Activated gamma-delta T cell (primary cell): Measurements from ENCODE around the gene GOLGA6L9.
"Not testable (repeated sequence)": the region's sequence is repeated elsewhere in the genome, so short reads cannot be mapped to it uniquely, and the experiment has no call there.

ENCODE experiments used
- DNase-seq: peaks from one replicate; lab custom pipeline; 2025; lab: John Stamatoyannopoulos, UW

GOLGA6L9 gene

GRCh38 chr15:82469381-82469780 lies 39.8 kb downstream of the GOLGA6L9 start:
- DNase-seq = not testable (repeated sequence)

- DNase-seq = not testable (repeated sequence)
Measured at GRCh38 chr15:82472269-82472982, 42.8 kb downstream of the GOLGA6L9 start.

- DNase-seq = not testable (repeated sequence)
Measured at GRCh38 chr15:82474596-82475325, 45.1 kb downstream of the GOLGA6L9 start.

GRCh38 chr15:82475345-82475967 lies 45.8 kb downstream of the GOLGA6L9 start:
- not testable (repeated sequence) for DNase-seq

- DNase-seq = not testable (repeated sequence)
Measured at GRCh38 chr15:82476697-82477342, 47.2 kb downstream of the GOLGA6L9 start.

- DNase-seq = not testable (repeated sequence)
Measured at GRCh38 chr15:82477343-82478057, 47.9 kb downstream of the GOLGA6L9 start.
